HG02943 (cell line): ENCODE measurements around the gene OR51B4.
"Not testable (repeated sequence)": the region's sequence is repeated elsewhere in the genome, so short reads cannot be mapped to it uniquely, and the experiment has no call there.

Experiments used
- ATAC-seq: cut with Tn5 transposase; IDR thresholded peaks from one replicate; pipeline ENCODE4 v1.9.1; 2021; ENCODE audit warnings: mild to moderate bottlenecking, low read depth, moderate library complexity; ENCODE audit not compliant: unreplicated experiment

The OR51B4 gene, protein sequence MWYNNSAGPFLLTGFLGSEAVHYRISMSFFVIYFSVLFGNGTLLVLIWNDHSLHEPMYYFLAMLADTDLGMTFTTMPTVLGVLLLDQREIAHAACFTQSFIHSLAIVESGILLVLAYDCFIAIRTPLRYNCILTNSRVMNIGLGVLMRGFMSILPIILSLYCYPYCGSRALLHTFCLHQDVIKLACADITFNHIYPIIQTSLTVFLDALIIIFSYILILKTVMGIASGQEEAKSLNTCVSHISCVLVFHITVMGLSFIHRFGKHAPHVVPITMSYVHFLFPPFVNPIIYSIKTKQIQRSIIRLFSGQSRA

DNA sequence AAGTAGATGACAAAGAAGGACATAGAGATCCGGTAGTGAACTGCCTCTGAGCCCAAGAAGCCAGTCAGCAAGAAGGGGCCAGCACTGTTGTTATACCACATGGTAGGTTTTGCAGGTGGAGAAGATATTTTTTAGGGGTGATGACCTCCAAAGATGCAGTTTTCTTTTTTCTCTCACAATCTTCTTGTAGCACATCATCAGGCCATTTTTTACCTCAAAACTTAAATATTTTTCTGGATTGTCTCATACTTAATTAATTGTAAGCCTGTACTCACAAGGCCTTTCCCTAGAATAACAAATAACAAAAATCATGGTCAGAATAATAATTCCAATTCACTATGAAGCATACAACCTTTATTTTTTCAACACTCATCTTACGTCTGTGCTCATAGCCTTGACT is at the start of gene OR51B4:
Gene OR51B4, minus strand, starts transcription at position 101 of the 400 bp plus-strand sequence. Its CDS starts 0 bp downstream, at position 101.
- no peak for ATAC-seq

DNA sequence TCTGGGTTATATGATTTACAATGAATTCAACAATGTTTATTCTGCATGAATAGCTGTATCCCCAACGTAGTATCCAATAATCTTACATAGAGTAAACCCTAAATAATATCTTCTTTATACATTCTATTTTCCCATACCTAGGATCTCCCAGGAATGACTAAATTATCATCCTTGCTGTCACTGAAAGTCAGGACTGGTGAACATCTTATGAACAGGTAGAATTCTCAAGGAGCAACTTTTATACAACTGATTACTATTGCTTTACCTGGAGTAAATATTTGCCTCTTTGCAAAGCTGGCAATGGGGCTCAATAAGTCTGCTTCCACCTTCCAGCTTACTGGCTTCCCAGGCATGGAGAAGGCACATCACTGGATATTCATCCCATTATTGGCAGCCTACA is 49.5 kb upstream of the OR51B4 start, which contains the start of gene OR51B6:
Gene OR51B6, plus strand, starts transcription at position 301 of the 400 bp plus-strand sequence. Its CDS starts 0 bp downstream, at position 301.
- no peak for ATAC-seq

DNA sequence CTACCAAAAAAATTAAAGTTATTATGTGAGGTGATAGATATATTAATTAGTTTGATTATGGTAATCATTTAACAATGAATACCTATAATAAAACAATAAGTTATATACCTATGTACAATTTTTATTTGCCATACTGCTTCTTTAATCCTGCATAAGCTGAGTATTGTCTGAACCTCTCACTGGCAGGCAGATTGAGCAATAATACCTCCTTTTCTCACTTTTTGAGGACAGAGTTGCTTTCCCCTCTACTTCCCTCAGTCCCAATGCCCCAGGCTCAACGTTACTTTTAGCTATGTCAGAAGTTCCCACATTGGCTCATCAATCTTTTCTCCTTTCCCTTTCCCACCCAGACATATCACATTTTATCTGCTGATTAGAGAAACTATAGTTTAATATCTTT is 47.8 kb upstream of the OR51B4 start:
- ATAC-seq: no peak

DNA sequence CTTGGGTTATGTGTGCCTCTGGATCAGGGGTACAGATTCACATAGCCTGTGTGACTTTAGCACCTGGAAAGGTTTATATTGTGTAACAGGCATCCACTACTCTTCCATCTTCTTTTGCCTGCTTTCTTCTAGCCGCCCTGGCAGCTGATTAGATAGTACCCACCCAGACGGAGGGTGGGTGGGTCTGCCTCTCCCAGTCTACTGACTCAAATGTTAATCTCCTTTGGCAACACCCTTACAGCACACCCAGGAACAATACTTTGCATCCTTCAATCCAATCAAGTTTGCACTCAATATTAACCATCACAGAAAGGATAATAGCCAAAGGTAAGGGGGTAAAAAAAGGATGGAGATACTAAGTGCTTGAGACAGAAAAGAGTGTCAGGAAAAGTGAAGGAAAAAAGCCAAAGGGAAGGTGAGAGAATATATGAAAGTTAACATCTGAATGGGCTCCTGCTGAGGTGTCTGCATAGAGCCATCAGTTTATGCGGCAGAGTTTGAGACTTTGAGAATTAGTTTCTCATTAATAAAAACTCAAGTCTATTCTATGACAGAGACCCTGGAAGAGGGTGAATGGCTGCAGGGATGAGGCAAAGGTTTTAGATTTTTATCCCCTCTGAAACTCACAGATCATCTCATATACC is 46.9 kb upstream of the OR51B4 start:
- ATAC-seq: no peak

DNA sequence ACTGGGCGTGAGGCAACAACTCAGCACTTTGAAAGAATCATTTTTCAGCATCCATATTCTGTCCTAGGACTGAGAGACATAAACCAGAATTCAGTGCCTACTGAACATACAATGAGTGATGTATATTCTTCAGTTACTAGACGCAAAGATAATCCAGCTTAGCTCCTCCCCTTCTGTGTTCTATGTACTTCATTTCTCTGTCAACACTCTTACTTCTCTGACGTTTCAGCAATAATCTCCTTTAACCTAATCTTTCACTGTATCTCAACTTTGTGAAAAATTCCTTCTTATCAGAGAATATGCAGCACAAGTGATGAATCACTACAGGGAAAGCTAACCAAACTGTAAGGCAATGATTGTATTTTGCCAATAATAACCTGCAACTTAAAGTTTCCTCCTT is 44.1 kb upstream of the OR51B4 start:
- no peak for ATAC-seq

DNA sequence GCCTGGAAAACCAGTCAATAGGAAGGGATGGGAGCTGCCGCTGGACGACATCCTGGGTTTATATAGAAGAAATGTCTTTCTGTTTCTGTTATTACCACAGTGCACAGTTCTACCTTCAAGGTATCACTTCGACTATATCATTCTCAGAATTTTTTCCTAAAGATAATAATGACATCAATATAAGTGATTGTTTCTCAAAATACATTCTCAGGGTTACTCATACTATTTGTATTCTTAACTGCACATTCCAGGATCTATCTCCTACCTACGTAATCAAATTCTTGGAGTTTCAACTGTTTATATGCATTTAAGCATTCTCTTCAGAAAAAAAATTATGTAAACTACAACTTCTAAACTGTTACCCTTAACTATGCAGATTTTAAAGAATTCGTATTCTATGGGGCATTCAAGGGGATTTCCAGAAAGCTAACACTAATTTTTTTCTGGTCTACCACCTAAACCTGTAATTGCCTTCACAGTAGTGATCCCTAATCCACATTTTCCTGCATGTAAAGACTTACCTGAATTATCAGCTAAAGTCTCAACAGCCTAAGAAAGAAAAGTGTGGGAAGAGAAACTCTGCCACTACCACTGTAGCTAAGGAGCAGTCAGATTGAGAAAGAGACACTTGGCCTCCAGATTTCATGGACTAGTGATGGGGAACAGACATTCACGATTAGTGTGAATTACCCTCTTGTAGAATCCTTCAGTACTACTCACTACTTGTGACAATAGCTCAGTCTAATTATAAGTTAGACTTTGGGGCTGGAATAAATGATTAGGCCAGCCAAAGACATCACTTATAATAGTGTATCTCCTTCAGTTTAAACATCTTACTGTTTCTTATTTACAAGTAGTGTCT is 42.0 kb upstream of the OR51B4 start, which contains the start of gene OR51B5:
Gene OR51B5, minus strand, starts transcription at position 51 of the 862 bp plus-strand sequence. Its CDS starts 0 bp downstream, at position 51.
- no peak for ATAC-seq

DNA sequence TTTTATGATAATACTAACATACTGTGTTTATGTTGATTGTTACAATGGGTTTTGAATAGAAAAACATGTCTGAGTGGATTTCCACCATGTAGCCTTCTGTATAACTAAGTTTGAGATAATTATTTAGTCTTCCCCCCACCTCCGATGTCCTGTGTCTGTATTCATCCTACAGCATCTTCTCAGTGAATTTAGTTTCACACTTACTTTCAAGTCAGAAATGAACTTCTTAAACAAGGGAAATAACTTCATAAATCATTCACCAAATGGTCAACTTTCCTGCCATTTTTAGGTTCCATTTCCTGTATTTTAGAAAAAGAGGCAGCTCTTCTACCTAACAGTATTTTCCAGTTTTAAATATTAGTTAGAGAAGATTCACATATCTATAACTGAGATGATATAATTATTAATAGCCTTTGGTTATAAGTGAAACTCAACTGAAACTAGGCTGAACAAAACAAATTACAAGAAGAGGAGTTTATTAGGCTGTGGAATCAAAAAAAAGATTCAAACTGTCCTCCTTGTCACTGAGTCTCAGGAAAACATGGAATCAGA is 38.1 kb upstream of the OR51B4 start:
- ATAC-seq: peak; percentile 81

DNA sequence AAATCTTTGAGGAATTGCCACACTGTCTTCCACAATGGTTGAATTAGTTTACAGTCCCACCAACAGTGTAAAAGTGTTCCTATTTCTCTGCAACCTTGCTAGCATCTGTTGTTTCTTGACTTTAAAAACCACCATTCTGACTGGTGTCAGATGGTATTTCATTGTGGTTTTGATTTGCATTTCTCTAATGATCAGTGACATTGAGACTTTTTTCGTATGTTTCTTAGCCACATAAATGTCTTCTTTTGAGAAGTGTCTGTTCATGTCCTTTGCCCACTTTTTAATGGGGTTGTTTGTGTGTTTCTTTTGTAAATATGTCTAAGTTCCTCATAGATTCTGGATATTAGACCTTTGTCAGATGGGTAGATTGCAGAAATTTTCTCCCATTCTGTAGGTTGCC is 35.5 kb upstream of the OR51B4 start:
- ATAC-seq: not testable (repeated sequence)

DNA sequence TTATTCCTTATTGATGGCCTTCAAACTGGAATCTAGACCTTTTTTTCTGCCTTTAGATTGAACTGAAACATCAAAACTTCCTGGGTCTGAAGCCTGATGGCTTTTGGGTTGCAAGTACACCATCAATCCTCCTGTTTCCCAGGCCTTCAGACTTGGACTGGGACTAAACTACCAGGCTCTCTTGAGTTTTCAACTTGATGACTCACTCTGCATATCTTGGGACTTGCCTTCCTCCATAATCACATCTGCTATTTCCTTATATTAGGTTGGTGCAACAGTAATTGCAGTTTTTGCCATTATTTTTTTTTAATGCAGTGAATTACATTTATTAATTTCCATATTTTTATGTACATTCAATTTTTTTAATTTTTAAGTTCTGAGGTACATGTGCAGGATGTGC is 34.6 kb upstream of the OR51B4 start:
- ATAC-seq: no peak

DNA sequence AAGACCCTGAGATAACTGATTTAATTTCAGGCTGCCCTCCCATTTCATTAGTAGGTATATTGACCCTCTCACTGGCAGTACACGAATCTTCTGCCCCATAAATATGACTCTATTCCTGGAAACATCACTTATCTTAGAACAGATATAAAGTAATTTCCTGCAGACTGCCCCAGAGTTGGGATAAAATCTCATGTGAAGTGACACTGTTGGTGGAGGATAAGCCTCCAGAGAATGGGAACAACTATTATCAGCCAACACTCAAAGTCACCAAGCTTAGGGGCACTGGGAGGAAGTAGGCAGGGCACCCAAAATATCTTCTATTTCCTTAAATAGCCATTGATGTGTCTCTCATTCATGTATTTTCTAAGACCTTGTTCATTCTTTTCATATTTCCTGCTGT is 33.4 kb upstream of the OR51B4 start:
- ATAC-seq: no peak

DNA sequence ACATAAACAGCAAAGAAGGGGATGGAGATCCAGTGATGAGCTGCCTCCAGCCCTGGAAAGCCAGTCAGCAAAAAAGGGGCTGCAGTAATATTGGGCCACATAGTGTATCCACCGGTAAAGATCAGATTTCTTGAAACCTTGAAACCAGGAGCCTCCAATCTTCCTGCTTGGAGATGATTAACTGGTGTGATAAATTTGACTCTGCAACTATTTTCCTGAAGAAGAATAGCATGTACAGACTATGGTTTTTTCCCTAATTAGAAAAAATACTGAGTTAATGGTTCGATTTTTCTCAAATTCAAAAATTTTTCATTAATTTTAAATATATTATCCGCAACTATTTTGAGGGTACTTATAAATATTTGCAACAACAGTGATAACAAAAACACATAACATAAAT is 22.5 kb upstream of the OR51B4 start, which contains the start of gene OR51B2:
Gene OR51B2, minus strand, starts transcription at position 101 of the 400 bp plus-strand sequence. Its CDS starts 0 bp downstream, at position 101.
- no peak for ATAC-seq

DNA sequence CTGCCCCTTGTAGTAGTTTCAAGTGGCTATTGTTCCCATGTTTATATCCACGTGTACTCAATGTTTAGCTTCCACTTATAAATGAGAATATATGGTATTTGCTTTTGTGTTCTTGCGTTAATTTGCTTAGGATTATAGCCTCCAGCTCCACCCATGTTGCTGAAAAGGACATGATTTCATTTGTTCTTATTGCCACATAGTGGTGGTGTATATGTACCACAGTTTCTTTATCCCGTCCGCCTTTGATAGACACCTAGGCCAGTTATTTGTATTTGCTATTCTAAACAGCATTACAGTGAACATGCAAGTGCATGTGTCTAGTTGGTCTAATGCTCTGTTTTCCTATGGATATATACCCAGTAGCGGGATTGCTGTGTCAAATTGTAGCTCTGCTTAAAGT is 15.5 kb upstream of the OR51B4 start:
- ATAC-seq: no peak

DNA sequence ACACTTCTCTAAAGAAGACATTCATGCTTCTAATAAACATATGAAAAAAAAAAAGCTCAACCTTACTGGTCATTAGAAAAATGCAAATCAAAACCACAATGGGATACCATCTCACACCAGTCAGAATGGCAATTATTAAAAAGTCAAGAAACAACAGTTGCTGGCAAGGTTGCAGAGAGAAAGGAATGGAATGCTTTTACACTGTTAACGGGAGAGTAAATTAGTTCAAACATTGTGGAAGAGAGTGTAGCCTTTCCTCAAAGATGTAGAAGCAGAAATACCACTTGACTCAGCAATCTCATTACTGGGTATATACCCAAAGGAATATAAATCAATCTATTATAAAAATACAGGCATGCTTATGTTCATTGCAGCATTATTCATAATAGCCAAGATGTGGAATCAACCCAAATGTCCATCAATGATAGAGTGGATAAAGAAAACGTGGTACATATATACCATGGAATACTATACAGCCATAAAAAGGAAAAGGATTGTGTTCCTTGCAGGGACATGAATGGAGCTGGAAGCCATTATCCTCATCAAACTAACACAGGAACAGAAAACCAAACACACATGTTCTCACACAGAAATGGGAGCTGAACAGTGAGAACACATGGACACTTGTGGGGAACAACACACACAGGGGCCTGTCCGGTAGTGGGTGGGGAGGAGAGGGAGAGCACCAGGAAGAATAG is 11.7 kb upstream of the OR51B4 start:
- not testable (repeated sequence) for ATAC-seq

DNA sequence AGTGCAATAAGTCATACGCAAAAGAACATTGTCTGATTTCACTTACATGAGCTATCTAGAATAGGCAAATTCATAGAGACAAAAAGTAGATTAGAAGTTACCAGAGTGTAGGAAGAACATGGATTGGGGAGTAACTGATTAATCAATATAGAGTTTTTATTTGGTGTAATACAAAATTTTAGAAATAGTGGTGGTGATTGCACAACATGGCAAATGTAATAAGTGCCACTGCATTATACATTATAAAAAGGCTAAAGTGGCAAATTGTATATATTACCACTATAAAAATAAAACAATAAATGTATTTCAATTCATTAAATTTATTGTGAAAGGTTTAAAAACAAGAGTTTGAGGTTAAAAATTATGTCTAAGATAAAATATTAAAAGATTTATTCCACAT is 8.7 kb upstream of the OR51B4 start:
- ATAC-seq: no peak

DNA sequence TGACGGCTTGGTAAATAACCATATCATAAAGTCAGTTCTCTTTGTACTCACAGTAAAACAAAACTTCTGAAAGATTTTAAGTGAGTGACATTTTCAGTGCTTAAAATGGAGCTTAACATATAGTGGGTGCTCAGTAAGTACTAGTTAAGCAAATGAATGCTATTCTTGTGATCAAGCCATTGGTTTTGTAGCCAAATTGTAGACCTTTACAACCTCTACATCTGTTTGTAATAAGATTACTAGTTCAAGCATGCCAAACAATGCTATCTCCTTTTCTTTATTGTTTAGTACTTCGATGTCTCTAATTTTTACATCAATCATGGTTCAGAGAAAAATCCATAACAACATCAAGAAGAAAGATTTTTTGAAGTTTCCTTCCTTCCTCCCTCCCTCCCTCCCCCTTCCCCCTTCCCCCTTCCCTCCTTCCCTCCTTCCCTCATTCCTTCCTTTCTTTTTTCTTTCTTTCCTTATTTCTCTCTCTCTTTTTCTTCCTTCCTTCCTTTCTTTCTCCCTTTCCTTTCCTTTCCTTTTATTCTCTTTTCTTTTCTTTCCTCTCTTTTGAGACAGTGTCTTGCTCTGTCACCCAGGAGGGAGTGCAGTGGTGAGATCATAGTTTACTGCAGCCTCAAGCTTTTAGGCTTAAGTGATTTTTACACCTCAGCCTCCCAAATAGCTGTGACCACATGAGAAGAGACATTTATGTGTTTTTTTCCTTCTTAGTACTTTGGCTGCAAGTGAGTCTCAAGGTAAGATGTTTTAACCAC is 5.7 kb upstream of the OR51B4 start:
- no peak for ATAC-seq

DNA sequence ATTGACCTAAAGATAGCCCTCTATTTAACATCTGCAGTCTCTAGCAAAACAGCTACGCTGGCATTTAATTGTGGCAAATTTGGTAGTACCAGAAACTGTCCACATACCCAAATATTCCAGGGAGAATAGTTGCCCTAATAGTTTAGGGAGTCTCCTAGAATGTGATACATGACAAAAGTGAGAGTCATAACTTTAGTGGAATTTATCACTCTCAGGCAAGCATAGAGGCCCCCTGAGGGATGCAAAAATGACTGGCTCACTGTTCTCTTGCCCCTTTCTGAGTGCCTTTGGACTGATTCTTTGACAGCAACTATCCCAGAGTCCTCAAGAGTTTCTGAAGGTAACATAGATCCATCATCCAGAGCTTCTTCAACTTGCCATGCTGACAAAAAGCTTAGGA is 2.3 kb upstream of the OR51B4 start:
- ATAC-seq: no peak

DNA sequence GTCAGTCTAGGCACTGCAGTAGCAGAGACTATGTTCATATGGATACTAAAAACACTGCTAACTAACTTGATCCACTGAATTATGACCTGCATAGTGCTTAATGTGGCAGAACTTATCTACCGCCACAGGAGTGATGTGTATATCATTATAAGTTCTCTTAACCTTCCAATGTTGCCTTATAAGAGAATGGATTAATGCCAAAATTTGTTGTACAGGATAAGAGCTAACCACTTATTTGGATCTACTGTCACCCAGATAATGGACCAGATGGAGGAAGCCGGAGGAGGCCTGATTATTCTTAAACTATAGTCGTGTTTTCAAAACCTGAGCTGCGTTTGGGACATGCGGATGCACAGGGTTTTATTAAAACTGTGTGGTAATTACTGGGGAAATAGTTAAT is 1.9 kb upstream of the OR51B4 start:
- ATAC-seq: no peak

DNA sequence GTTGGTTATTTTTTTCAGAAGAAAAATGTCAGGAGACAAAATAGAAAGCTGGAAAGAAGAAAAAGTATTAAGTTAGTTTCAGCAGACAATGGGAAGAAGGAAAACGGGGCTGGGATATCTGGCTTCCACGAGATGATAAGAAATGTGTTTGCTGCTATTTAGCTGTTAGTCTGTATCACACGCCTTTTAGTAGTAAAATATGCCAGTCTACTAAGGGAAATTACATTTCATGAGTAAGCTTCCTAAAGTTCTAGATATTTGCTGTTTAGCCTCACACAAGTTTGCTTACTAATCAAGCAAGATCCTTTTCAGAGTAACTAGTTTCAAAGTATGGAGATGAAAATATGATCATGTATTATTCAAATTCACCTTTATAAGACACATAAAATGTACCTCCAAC is 1.5 kb downstream of the OR51B4 start:
- ATAC-seq: no peak

DNA sequence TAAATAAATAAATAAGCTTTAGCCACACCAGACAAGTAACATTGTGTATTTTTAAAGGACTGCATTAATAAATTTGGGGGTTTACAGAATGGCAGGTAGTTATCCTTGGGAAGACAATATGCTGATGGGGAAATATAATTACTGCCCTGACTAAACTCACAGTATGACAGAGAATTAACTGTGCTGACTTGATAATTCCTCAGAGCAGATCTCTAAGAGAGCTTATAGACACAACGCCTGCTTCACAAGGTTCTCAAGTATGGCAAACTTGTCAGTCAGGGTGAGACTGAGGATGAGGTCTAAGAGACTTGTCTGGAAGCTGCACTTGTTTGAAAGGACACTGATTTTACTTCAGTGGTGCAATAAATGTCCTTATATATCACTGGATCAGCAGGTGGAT is 3.3 kb downstream of the OR51B4 start:
- ATAC-seq: no peak
